ENCODE data around the gene STK25.
A peak's percentile ranks its signal among the peaks of the same experiment; 100 is the strongest.

The STK25 gene

GRCh38 chr2:241508240-241509154 lies at the start of gene STK25:
Gene STK25 (minus strand): TSS chr2:241508584. CDS start chr2:241508035, 549 bp downstream.
- DNase-seq (ENCODE audit: low read depth), result peak; percentile 95

GRCh38 chr2:241556746-241557145 lies 48.4 kb upstream of the STK25 start:
- DNase-seq (ENCODE audit: low read depth), result no peak

- DNase-seq (ENCODE audit: low read depth), result no peak
Measured at GRCh38 chr2:241555711-241556110, 47.3 kb upstream of the STK25 start.

GRCh38 chr2:241554610-241555322 lies 46.4 kb upstream of the STK25 start:
- no peak for DNase-seq (ENCODE audit: low read depth)

- no peak for DNase-seq (ENCODE audit: low read depth)
Measured at GRCh38 chr2:241553981-241554380, 45.6 kb upstream of the STK25 start.

GRCh38 chr2:241553512-241553830 lies 45.1 kb upstream of the STK25 start:
- DNase-seq (ENCODE audit: low read depth), result no peak

GRCh38 chr2:241551998-241552737 lies 43.8 kb upstream of the STK25 start:
- DNase-seq (ENCODE audit: low read depth), result no peak

- no peak for DNase-seq (ENCODE audit: low read depth)
Measured at GRCh38 chr2:241551599-241551997, 43.2 kb upstream of the STK25 start.

GRCh38 chr2:241550616-241551580 lies 42.5 kb upstream of the STK25 start:
- DNase-seq (ENCODE audit: low read depth), result no peak

- no peak for DNase-seq (ENCODE audit: low read depth)
Measured at GRCh38 chr2:241548451-241548835, 40.1 kb upstream of the STK25 start.

- no peak for DNase-seq (ENCODE audit: low read depth)
Measured at GRCh38 chr2:241547781-241548450, 39.5 kb upstream of the STK25 start.

GRCh38 chr2:241546771-241547498 lies 38.6 kb upstream of the STK25 start:
- peak; percentile 90 for DNase-seq (ENCODE audit: low read depth)

- DNase-seq (ENCODE audit: low read depth), result no peak
Measured at GRCh38 chr2:241545523-241546473, 37.4 kb upstream of the STK25 start.

- peak; percentile 70 for DNase-seq (ENCODE audit: low read depth)
Measured at GRCh38 chr2:241545106-241545505, 36.7 kb upstream of the STK25 start.

GRCh38 chr2:241542278-241542605 lies 33.9 kb upstream of the STK25 start:
- no peak for DNase-seq (ENCODE audit: low read depth)

GRCh38 chr2:241541564-241542277 lies 33.3 kb upstream of the STK25 start:
- no peak for DNase-seq (ENCODE audit: low read depth)

- DNase-seq (ENCODE audit: low read depth), result no peak
Measured at GRCh38 chr2:241540771-241541561, 32.6 kb upstream of the STK25 start.

GRCh38 chr2:241540401-241540770 lies 32.0 kb upstream of the STK25 start:
- no peak for DNase-seq (ENCODE audit: low read depth)
